GM19238 (cell line): ENCODE data around the gene ARHGEF19.

ENCODE experiments used
- DNase-seq: peaks from one replicate; pipeline ENCODE4 v3.0.0; 2011; ENCODE audit warnings: low spot score; ENCODE audit not compliant: insufficient read length

ARHGEF19 gene

DNA sequence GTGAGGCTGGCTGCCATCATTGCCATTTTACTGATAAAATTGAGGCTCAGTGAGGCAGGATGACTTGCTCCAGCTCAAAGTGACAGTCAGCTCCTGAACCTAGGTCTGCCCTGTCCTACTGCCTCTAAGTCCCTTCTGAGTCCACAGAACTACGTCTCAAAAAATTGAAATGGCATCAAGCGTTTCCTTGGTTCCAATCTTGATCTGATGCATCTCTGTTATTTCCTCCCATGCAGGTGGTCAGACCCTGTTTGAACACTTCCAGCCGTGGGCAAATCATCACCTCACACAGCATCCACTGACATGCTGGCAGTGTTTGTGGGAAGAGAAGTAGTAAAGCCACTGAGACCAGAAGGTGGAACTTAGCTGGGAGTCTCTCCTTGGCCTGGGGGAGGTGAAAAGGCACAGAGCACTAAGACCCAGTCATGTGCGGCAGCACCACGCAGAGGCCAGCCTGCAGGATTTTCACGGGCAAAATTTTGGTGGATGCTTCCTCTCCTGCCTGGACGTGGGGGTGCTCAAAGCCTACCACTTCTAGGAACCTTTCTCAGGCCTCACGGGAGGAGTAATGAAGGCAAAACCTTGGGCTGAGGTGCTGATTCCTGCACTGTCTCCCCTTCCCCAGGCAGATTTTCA, 32.3 kb upstream of the ARHGEF19 start:
- no peak for DNase-seq

DNA sequence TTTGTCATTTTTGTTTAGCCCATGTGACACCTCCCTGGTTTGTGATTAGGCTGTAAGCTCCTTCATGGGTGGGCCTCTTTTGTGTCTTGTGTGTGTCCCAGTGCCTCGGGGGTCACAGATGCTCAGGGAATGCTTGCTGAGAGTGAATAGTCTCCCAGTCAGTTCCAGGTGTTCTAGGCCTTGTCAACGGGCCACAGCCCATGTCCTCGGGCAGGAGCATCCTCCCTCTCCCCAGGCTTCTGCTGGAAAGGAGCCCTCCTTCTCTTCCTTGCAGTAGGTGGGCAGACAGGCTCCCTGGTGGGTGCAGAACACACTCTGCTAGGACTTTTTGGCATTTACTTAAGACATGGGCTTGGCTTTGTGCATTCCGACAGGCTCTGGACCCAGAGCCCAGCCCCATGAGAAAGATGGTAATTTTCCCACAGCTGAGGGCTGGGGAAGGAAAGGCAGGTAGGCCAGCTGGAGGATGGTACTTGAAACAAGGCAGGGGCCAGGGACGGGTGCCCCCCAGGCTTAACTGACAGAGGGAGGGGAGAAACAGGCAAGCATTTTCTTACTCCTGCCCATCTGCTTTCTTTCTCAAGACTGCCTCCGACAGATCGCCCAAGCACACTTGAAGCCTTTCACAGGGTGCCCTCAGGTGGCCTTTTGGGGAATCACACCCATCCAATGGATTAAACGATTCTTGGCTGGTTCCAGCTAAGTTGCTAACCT, 31.6 kb upstream of the ARHGEF19 start:
- DNase-seq: peak; percentile 61

GRCh38 chr1:16243215-16243610, 30.8 kb upstream of the ARHGEF19 start:
- DNase-seq: no peak

DNA sequence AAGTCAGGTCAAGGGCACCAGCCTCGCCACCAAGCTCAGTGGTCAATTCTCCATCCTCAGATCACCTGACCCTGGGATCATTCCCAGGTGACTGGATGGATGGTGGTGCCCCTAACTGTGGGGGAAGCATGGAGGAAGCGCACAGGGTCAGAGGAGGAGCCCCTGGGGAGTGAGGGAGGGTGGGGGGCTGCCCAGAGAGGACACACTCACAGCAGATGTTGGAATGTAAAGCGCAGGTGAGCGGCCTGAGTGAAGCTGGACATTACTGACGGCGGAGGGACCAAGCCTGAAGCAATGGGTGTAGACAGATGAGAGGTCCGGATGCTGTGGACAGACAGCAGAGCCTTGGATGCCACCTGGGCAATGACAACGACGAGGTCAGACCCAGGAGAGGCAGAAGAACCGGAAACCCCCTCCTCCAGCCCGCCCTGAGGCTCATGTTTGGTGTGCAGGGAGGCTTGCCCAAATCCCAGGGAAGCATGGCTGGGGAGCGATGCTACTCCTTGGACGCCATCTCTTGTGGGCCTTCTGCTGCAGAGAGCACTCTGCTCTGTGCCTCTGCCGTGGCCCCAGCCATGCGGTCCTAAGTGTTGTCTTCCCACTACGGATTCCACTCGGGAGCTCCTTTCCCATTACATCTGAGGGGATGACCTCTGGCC, 30.2 kb upstream of the ARHGEF19 start:
- DNase-seq: no peak

DNA sequence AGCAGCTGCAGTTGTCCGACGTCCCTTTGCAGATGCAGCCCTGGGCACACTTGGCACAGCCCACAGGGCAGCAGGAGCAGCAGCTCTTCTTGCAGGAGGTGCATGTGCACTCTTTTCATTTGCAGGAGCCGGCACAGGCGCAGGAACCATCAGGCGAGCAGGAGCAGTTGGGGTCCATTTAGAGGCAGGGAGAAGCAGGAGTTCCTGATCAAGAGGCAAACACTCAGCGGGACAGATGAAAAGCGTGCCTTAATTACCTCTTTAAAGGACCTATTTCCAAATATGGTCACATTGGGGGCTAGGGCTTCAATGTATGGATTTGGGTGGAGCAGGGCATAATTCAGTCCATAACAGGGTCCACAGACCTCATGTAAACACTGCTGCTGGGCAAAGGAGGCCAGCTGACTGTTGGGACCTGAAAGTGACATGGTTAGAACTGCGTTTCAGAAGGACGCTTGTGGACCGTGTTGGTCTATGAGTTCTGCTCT, 28.8 kb upstream of the ARHGEF19 start:
- no peak for DNase-seq

DNA sequence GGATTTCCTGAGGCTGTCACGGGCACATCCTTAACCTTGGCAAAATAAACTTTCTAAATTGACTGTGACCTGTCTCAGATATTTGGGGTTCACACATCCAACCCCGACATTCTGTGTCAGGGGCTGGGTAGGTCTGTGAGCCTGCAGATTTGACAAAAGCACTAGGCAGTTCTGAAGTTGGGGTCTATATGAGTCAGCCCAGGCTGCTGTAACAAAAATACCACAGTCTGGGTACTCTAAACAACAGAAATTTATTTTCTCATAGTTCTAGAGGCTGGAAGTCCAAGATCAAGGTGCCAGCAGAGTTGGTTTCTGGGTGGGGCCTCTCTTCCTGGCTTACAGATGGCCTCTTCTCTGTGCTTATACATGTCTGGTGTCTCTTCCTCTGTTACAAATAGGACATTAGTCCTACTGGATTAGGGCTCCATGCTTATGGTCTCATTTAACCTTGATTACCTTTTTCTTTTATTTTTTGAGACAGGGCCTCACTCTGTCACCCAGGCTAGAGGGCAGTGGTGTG, 27.6 kb upstream of the ARHGEF19 start:
- no peak for DNase-seq

DNA sequence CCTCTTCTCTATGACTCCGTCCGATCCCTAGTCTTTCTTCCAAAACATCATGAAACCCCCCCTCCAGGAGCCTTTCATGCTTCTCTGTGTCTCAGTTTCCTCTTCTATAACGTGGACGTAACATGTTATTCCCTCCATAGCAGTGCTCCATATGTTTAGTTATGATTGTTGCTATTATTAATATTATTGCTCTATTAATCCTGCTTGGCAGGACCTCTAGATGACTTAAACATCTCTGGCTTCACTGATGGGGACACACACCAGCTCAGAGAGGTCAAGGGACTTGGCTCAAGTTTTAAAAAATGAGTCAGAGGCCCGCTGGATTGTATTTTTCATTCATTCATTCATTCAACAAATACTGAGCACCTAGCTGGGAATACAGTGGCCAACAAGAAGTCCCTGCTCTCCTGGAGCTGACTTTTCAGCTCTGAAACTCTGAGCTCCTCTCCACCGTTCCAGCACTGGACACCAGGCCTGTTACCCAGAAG, 24.9 kb upstream of the ARHGEF19 start:
- DNase-seq: no peak

- peak; percentile 94 for DNase-seq
Measured at GRCh38 chr1:16236511-16237342, 24.3 kb upstream of the ARHGEF19 start, which contains the start of gene CPLANE2. TSS of gene CPLANE2 (minus strand) at chr1:16237183. CDS start at chr1:16236742, 441 bp downstream.

- peak; percentile 56 for DNase-seq
Measured at GRCh38 chr1:16235944-16236510, 23.6 kb upstream of the ARHGEF19 start.

GRCh38 chr1:16235347-16235746, 22.9 kb upstream of the ARHGEF19 start:
- no peak for DNase-seq

- DNase-seq: no peak
Measured at GRCh38 chr1:16233431-16233830, 21.0 kb upstream of the ARHGEF19 start.

GRCh38 chr1:16232316-16232710, 19.9 kb upstream of the ARHGEF19 start:
- no peak for DNase-seq

DNA sequence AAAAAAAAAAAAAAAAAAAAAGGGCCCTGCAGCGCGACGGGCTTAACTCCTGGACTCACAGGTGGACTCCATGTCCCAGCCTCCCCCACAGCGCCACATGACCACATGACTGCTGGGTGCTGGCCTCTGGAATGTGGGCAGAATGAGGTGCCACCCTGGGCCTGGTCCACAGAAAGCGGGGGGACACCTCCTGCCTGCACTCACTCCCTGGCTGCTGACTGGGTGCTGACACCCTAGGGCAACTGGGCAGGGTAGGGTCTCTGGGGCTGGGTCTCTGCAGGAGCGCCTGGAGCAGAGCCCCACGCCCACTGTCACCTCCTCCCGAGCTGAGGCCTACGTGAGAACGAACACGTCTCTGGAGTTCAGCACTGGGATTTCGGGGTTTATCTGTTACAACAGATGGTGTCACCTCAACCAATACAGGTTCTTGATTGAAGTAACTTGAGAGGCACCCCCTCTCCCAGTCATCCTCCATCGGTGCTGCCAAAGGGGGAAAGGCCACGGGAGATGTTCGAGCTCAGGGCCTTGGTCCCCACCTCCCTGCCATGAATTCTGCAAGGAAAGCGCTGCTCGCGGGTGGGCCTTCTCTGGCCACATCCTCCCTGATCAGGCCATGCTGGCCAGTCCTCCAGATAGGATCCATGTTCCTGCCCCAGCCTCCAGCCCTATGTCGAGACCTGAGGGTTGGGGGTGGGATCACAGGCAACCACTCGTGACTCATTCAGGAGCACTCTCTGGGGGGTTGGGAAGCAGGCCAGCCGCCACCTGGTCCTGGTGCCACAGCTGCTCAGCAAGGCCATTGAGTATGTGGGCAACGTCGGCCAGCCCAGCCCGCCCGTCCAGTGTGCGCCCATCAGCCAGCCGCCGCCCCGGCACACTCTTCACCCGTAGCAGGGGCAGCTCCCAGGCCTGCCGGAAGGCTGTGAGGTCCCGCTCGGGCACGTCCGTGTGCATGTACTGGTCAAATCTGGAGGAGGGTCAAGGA, 19.2 kb upstream of the ARHGEF19 start:
- no peak for DNase-seq

- no peak for DNase-seq
Measured at GRCh38 chr1:16230744-16231143, 18.3 kb upstream of the ARHGEF19 start.

GRCh38 chr1:16229976-16230740, 17.7 kb upstream of the ARHGEF19 start:
- no peak for DNase-seq

DNA sequence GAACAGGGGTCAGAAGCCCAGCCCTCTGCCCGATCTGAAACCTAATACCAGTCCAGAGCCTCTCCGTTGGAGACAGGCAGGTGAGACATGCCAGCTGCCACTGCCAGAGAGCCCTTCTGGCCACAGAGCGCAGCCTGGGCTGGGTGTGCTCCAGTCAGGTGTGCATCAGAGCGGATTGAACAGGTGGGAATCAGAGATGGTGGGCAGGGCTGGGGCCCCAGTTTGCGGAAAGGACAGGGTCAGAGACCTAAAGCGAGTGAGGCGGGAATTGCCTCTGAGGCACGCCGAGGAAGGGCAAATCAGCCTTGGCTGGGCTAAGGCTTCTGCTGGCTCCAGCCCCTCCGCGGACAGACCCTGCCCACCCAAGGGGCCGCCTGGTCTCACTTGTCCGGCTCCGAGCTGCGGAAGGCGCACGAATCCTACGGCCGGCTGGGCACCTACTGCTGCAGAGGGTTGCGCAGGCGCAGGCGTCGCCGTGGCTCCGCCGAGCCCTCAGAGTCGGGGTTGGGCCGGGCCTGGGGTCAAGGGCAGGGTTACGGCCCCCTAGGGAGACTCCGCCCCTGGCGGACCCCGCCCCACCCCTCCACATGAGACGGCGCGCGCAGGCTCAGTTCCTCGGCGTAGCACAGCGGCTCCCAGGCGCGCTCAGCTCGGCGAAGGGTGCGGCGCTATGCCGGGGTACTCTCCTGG, 14.2 kb upstream of the ARHGEF19 start:
- DNase-seq: no peak

GRCh38 chr1:16226129-16226489, 13.7 kb upstream of the ARHGEF19 start:
- DNase-seq: no peak

GRCh38 chr1:16224472-16224871, 12.0 kb upstream of the ARHGEF19 start:
- DNase-seq: no peak
